Nephron (organoid): ENCODE measurements around the gene KCNF1.

ENCODE experiments used
- H3K27ac Mint-ChIP-seq, 3 experiments: 2 replicates each; pipeline ENCODE4 v1.8.0; 2020; ENCODE audit warnings: mixed read lengths in 3 of 3, mild to moderate bottlenecking in 2 of 3, moderate library complexity in 1 of 3
- H3K27me3 Mint-ChIP-seq: 2 replicates; pipeline ENCODE4 v1.8.0; 2021; ENCODE audit warnings: low read depth, mild to moderate bottlenecking, moderate library complexity, mixed read lengths
- H3K36me3 Mint-ChIP-seq: 2 replicates; pipeline ENCODE4 v1.8.0; 2020; ENCODE audit warnings: low read depth, mixed read lengths
- H3K4me1 Mint-ChIP-seq: 2 replicates; pipeline ENCODE4 v1.8.0; 2020; ENCODE audit warnings: mixed read lengths
- H3K4me3 Mint-ChIP-seq, 3 experiments: 2 replicates each; pipeline ENCODE4 v1.8.0; 2020; ENCODE audit warnings: mild to moderate bottlenecking in 3 of 3, mixed read lengths in 3 of 3, moderate library complexity in 2 of 3
- H3K9me3 Mint-ChIP-seq: 2 replicates; pipeline ENCODE4 v1.8.0; 2020; ENCODE audit warnings: mixed read lengths
- CTCF ChIP-seq, 3 experiments: fragments of 200-600 bp; sonication (generic); IDR thresholded peaks; one replicate each; pipeline ENCODE4 v1.5.0; 2021; ENCODE audit warnings: antibody characterized with exemption in 3 of 3; ENCODE audit not compliant: unreplicated experiment in 3 of 3

Gene KCNF1

GRCh38 chr2:10912796-10913455 lies 1.2 kb downstream of the KCNF1 start:
- Mint-ChIP-seq H3K27ac (no peak overlapping the region), H3K9me3 (no peaks in the 10 kb centered on the region), H3K4me1 (peaks cover 56% of the 10 kb centered on the region), H3K4me3 (peak overlapping the region; percentile 80 to 88 (median 82)), H3K27me3 (peaks cover 47% of the 10 kb centered on the region), H3K36me3 (no peaks in the 10 kb centered on the region)
- TF ChIP-seq CTCF (IDR thresholded peaks at IDR 0.05; ENCODE audit: unreplicated experiment in 3 of 3) = no peak

GRCh38 chr2:10913501-10914271 lies 2.0 kb downstream of the KCNF1 start:
- no peak for TF ChIP-seq CTCF (IDR thresholded peaks at IDR 0.05; ENCODE audit: unreplicated experiment in 3 of 3)
- no peak overlapping the region for H3K27ac Mint-ChIP-seq
- H3K4me1 Mint-ChIP-seq = peaks cover 58% of the 10 kb centered on the region
- H3K9me3 Mint-ChIP-seq = no peaks in the 10 kb centered on the region
- no peaks in the 10 kb centered on the region for H3K36me3 Mint-ChIP-seq
- peak overlapping the region; percentile 80 to 88 (median 82) for H3K4me3 Mint-ChIP-seq
- H3K27me3 Mint-ChIP-seq = peaks cover 47% of the 10 kb centered on the region

- no peaks in the 10 kb centered on the region for H3K9me3 Mint-ChIP-seq
- no peak overlapping the region for H3K27ac Mint-ChIP-seq
- no peaks in the 10 kb centered on the region for H3K36me3 Mint-ChIP-seq
- H3K4me3 Mint-ChIP-seq = peak overlapping the region; percentile 56 to 72 (median 70)
- TF ChIP-seq CTCF (IDR thresholded peaks at IDR 0.05; ENCODE audit: unreplicated experiment in 3 of 3) = no peak
- peaks cover 46% of the 10 kb centered on the region for H3K27me3 Mint-ChIP-seq
- H3K4me1 Mint-ChIP-seq = peaks cover 60% of the 10 kb centered on the region
Measured at GRCh38 chr2:10914272-10914693, 2.5 kb downstream of the KCNF1 start.

GRCh38 chr2:10915236-10915635 lies 3.5 kb downstream of the KCNF1 start:
- no peak for TF ChIP-seq CTCF (IDR thresholded peaks at IDR 0.05; ENCODE audit: unreplicated experiment in 3 of 3)
- Mint-ChIP-seq H3K27me3 (peaks cover 38% of the 10 kb centered on the region), H3K4me3 (peak overlapping the region; percentile 56 to 72 (median 70)), H3K27ac (no peak overlapping the region), H3K4me1 (peaks cover 58% of the 10 kb centered on the region), H3K9me3 (no peaks in the 10 kb centered on the region), H3K36me3 (no peaks in the 10 kb centered on the region)

GRCh38 chr2:10915731-10916276 lies 4.1 kb downstream of the KCNF1 start:
- no peak for TF ChIP-seq CTCF (IDR thresholded peaks at IDR 0.05; ENCODE audit: unreplicated experiment in 3 of 3)
- Mint-ChIP-seq H3K27me3 (peaks cover 35% of the 10 kb centered on the region), H3K36me3 (no peaks in the 10 kb centered on the region), H3K4me1 (peaks cover 58% of the 10 kb centered on the region), H3K27ac (no peak overlapping the region), H3K9me3 (no peaks in the 10 kb centered on the region), H3K4me3 (peak overlapping the region; percentile 55 to 70 (median 56))
